Thyroid gland (tissue), 4 donors: ENCODE data around the gene PTPRN2.

Source experiments
- CTCF ChIP-seq, 6 experiments: fragments of 200-600 bp in 3 of 6; fragments of 450-650 bp in 3 of 6; sonication (generic) in 3 of 6; IDR thresholded peaks; one replicate each; pipeline ENCODE4 v1.5.1; 2016 to 2019; ENCODE audit warnings: antibody characterized with exemption in 6 of 6, mild to moderate bottlenecking in 2 of 6, inconsistent platforms in 1 of 6, moderate library complexity in 1 of 6
- POLR2A ChIP-seq, 2 donors: fragments of 450-650 bp; IDR thresholded peaks; one replicate each; pipeline ENCODE4 v1.6.1; 2017; ENCODE audit warnings: antibody characterized with exemption in 2 of 2, mild to moderate bottlenecking in 2 of 2, moderate library complexity in 1 of 2

GRCh38 chr7:157799076-157799685 lies 788.4 kb downstream of the PTPRN2 start:
- TF ChIP-seq CTCF (IDR thresholded peaks at IDR 0.05) = no peak
- no peak for TF ChIP-seq POLR2A (IDR thresholded peaks at IDR 0.05)
